Common myeloid progenitor, CD34-positive (primary cell): ENCODE data around the gene RB1.

Experiments used
- CTCF ChIA-PET: fragments of 350-600 bp; sonication (Branson Sonifier 250); formaldehyde crosslinking; loops from one replicate; lab custom pipeline; 2021; ENCODE audit warnings: antibody characterized with exemption; lab: Charles Lee
- POLR2A ChIA-PET: fragments of 350-600 bp; sonication (Branson Sonifier 250); formaldehyde crosslinking; loops from one replicate; lab custom pipeline; 2021; ENCODE audit warnings: antibody characterized with exemption; lab: Charles Lee
- DNase-seq, 3 donors: peaks; one replicate each; pipeline versions ENCODE4 v3.0.0 to v3.0.0-alpha.2; 2013
- H3K27ac ChIP-seq, 2 experiments: 1 replicate in 1 of 2; 2 replicates in 1 of 2; pipeline ENCODE4 v1.7.0; 2013; ENCODE audit warnings: inconsistent platforms in 2 of 2, low read length in 2 of 2, mild to moderate bottlenecking in 2 of 2, low read depth in 1 of 2, moderate library complexity in 1 of 2; ENCODE audit not compliant: severe bottlenecking in 2 of 2, insufficient read depth in 1 of 2, poor library complexity in 1 of 2
- H3K27me3 ChIP-seq, 5 experiments: replicated peaks in 2 of 5; 1 replicate in 3 of 5; 2 replicates in 2 of 5; pipeline versions ENCODE4 v1.6.1 to v1.7.0; 2013; ENCODE audit warnings: low read length in 4 of 5, mild to moderate bottlenecking in 2 of 5, moderate library complexity in 2 of 5, inconsistent platforms in 1 of 5; ENCODE audit not compliant: insufficient read depth in 5 of 5, control insufficient read depth in 4 of 5
- H3K36me3 ChIP-seq, 4 experiments: 1 replicate in 2 of 4; 2 replicates in 2 of 4; pipeline versions ENCODE4 v1.6.1 to v1.7.0; 2013; ENCODE audit warnings: low read length in 3 of 4, control low read depth in 1 of 4, mild to moderate bottlenecking in 1 of 4; ENCODE audit not compliant: control insufficient read depth in 4 of 4, insufficient read depth in 4 of 4
- H3K4me1 ChIP-seq, 4 experiments: 1 replicate in 3 of 4; 2 replicates in 1 of 4; pipeline versions ENCODE4 v1.6.1 to v1.7.1; 2013; ENCODE audit warnings: low read length in 3 of 4, mild to moderate bottlenecking in 3 of 4, control low read depth in 1 of 4, inconsistent platforms in 1 of 4, moderate library complexity in 1 of 4; ENCODE audit not compliant: control insufficient read depth in 4 of 4, insufficient read depth in 4 of 4; ENCODE audit errors: control extremely low read depth in 1 of 4
- H3K4me3 ChIP-seq, 7 experiments: 1 replicate in 4 of 7; 2 replicates in 3 of 7; pipeline versions ENCODE4 v1.5.1 to v1.7.0; 2013; ENCODE audit warnings: mild to moderate bottlenecking in 7 of 7, low read length in 6 of 7, moderate library complexity in 6 of 7, inconsistent platforms in 2 of 7, low read depth in 2 of 7, control low read depth in 1 of 7; ENCODE audit not compliant: insufficient read depth in 4 of 7, control insufficient read depth in 1 of 7; ENCODE audit errors: extremely low read depth in 1 of 7
- H3K9me3 ChIP-seq, 5 experiments: 1 replicate in 4 of 5; 2 replicates in 1 of 5; pipeline versions ENCODE4 v1.6.1 to v1.7.1; 2013; ENCODE audit warnings: low read length in 4 of 5, mild to moderate bottlenecking in 2 of 5, inconsistent platforms in 1 of 5, low read depth in 1 of 5, moderate library complexity in 1 of 5; ENCODE audit not compliant: control insufficient read depth in 4 of 5, insufficient read depth in 2 of 5; ENCODE audit errors: control extremely low read depth in 1 of 5
- WGBS: methylation state at CpG from one replicate; pipeline ENCODE4 v1.1.5; 2013; ENCODE audit not compliant: insufficient coverage; 5-methylcytosine and 5-hydroxymethylcytosine counted together

Gene RB1

GRCh38 chr13:48491423-48492095 lies 188.0 kb downstream of the RB1 start:
- Histone ChIP-seq H3K27me3 (no peaks in the 10 kb centered on the region), H3K27ac (peak overlapping the region in 1 of 2 experiments; percentile 48), H3K36me3 (peaks cover 0 to 7% (median under 1%) of the 10 kb centered on the region in 4 experiments), H3K4me1 (peaks cover 27 to 84% (median 36%) of the 10 kb centered on the region in 4 experiments), H3K4me3 (peak overlapping the region in 3 of 7 experiments; percentile 43 to 73 (median 51)), H3K9me3 (peaks cover 0 to 5% (median 0%) of the 10 kb centered on the region in 5 experiments)
- POLR2A ChIA-PET: interaction anchor here (1.7 kb wide), 1 partner anchor 14 kb away, joined by 5 read pairs; no protein-coding TSS in a partner anchor
- CTCF ChIA-PET: interaction anchor here (0.9 to 1.3 kb wide), 3 partner anchors 13 to 89 kb away, joined by 3 to 4 read pairs (median 4); no protein-coding TSS in a partner anchor
- peak in 2 of 3 donors; percentile 31 to 49 for DNase-seq

DNA sequence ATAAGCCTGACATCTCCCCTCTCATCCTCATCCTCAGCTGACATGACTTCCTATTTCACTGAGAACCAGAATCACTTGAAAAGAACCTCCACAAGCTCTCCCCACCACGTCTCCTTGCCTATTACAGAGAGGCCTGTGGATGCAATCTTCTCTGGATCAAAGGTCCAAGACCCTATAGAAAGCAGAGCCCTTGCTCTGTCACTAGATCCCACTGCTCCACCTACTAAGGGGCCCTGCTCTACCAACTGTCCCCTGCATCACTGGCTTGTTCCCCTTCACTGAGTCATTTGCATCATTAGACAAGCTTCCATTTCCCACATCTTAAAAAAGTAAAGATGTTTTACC lies 188.5 kb downstream of the RB1 start:
- H3K27ac ChIP-seq: peak overlapping the region; percentile 48 to 61
- peaks cover 0 to 7% (median under 1%) of the 10 kb centered on the region in 4 experiments for H3K36me3 ChIP-seq
- no peaks in the 10 kb centered on the region for H3K27me3 ChIP-seq
- H3K4me3 ChIP-seq: peak overlapping the region in 4 of 7 experiments; percentile 43 to 73 (median 47)
- CTCF ChIA-PET: interaction anchor here (0.9 to 1.3 kb wide), 3 partner anchors 13 to 88 kb away, joined by 3 to 4 read pairs (median 4); no protein-coding TSS in a partner anchor
- POLR2A ChIA-PET: interaction anchor here (1.7 kb wide), 1 partner anchor 13 kb away, joined by 5 read pairs; no protein-coding TSS in a partner anchor
- 44% methylated on average over 1 of the region's 1 CpG for WGBS
- H3K9me3 ChIP-seq: peaks cover 0 to 5% (median 0%) of the 10 kb centered on the region in 5 experiments
- no peak for DNase-seq
- peaks cover 27 to 83% (median 38%) of the 10 kb centered on the region in 4 experiments for H3K4me1 ChIP-seq

GRCh38 chr13:48492470-48493065 lies 189.0 kb downstream of the RB1 start:
- Histone ChIP-seq H3K4me3 (peak overlapping the region in 5 of 7 experiments; percentile 19 to 73 (median 43)), H3K9me3 (peaks cover 0 to 2% (median 0%) of the 10 kb centered on the region in 5 experiments), H3K27me3 (no peaks in the 10 kb centered on the region), H3K36me3 (peaks cover 0 to 7% (median under 1%) of the 10 kb centered on the region in 4 experiments), H3K27ac (peak overlapping the region; percentile 48 to 61), H3K4me1 (peaks cover 27 to 86% (median 38%) of the 10 kb centered on the region in 4 experiments)
- WGBS: 0% methylated on average over 16 of the region's 16 CpGs
- ChIA-PET POLR2A (interaction anchor here (1.7 kb wide), 1 partner anchor 13 kb away, joined by 5 read pairs; no protein-coding TSS in a partner anchor), CTCF (interaction anchor here (0.9 to 1.3 kb wide), 3 partner anchors 14 to 88 kb away, joined by 3 to 4 read pairs (median 4); no protein-coding TSS in a partner anchor)
- peak; percentile 91 to 98 (median 97) for DNase-seq

DNA sequence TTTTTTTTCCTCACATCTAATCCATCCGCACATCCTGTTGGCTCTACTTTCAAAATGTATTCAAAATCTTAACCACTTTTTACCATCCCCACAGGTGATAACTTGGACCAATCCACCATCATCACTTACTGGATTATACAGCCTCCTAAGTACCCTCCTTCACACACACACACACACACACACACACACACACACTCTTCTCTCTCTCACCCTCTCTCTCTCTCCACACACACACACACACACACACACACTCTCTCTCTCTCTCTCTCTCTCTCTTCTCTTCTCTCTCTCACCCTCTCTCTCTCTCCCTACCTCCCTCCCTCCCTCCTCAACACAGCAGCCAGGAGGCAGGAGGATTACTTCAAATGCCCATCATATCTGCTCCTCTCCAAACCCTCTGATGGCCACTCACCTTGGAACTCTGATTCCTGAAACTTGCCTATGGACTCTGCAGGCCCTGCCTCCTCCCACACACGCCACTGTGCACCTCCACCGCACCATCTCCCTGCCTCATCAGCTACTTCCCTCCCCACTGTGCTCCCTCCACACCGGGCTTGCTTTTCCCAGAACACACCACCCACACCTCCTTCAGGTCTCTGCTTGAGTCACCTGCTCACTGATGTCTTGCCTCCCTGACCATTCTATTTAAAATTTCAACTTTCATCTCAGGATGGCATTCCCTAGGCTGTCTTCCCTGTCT lies 189.7 kb downstream of the RB1 start:
- Histone ChIP-seq H3K9me3 (no peaks in the 10 kb centered on the region), H3K4me3 (peak overlapping the region in 2 of 7 experiments; percentile 27 to 51), H3K27me3 (peaks cover 0 to 4% (median 0%) of the 10 kb centered on the region in 5 experiments), H3K27ac (no peak overlapping the region), H3K4me1 (peaks cover 27 to 91% (median 38%) of the 10 kb centered on the region in 4 experiments), H3K36me3 (peaks cover 0 to 5% (median under 1%) of the 10 kb centered on the region in 4 experiments)
- DNase-seq: peak in 2 of 3 donors; percentile 44 to 69
- ChIA-PET POLR2A (interaction anchor here (1.7 kb wide), 1 partner anchor 12 kb away, joined by 5 read pairs; no protein-coding TSS in a partner anchor), CTCF (interaction anchor here (0.6 to 1.1 kb wide), 2 partner anchors 49 to 88 kb away, joined by 3 to 4 read pairs; no protein-coding TSS in a partner anchor)
- 90% methylated on average over 4 of the region's 4 CpGs for WGBS

- ChIA-PET POLR2A (no interaction called here), CTCF (interaction anchor here (0.6 to 1.9 kb wide), 3 partner anchors 17 to 88 kb away, joined by 3 to 4 read pairs (median 4); no protein-coding TSS in a partner anchor)
- peaks cover 0 to 2% (median 0%) of the 10 kb centered on the region in 4 experiments for H3K36me3 ChIP-seq
- no peak for DNase-seq
- H3K27me3 ChIP-seq: peaks cover 0 to 4% (median 0%) of the 10 kb centered on the region in 5 experiments
- peaks cover 27 to 92% (median 38%) of the 10 kb centered on the region in 4 experiments for H3K4me1 ChIP-seq
- H3K4me3 ChIP-seq: no peak overlapping the region
- no peaks in the 10 kb centered on the region for H3K9me3 ChIP-seq
- H3K27ac ChIP-seq: no peak overlapping the region
- 100% methylated on average over 2 of the region's 2 CpGs for WGBS
These were observed 190.3 kb downstream of the RB1 start for GRCh38 chr13:48493851-48494250.

DNA sequence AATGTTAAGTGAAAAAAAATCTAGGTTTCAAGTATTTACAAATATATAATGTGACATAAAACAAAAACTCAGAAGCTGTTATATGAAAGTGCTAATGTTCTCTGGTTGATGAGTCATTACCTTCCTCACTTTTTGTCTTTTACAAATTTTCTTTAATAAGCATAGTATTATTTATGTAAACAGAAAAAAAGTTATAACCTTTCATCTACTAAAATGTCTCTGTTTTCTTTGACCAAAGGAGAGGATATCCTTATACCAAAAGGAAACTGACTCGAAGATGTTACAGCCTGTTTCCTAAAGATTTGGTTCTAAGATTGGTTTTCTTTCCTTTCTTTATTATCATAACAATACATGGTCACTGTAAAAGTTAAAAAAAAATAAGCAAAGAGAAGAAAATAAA lies 191.3 kb downstream of the RB1 start:
- Histone ChIP-seq H3K4me3 (peak overlapping the region in 1 of 7 experiments; percentile 19), H3K27ac (peak overlapping the region in 1 of 2 experiments; percentile 15)

More for the DNA sequence above, 191.3 kb downstream of the RB1 start:
- Histone ChIP-seq H3K36me3 (no peaks in the 10 kb centered on the region), H3K27me3 (peaks cover 0 to 4% (median 0%) of the 10 kb centered on the region in 5 experiments), H3K9me3 (no peaks in the 10 kb centered on the region), H3K4me1 (peaks cover 27 to 92% (median 40%) of the 10 kb centered on the region in 4 experiments)
- CTCF ChIA-PET: interaction anchor here (0.6 to 1.9 kb wide), 2 partner anchors 9 to 18 kb away, joined by 3 to 4 read pairs; no protein-coding TSS in a partner anchor
- peak; percentile 19 to 72 (median 58) for DNase-seq
- no CpG with 5 or more reads among the region's 1 CpG for WGBS
- POLR2A ChIA-PET: interaction anchor here (1.0 kb wide), 1 partner anchor 11 kb away, joined by 3 read pairs; no protein-coding TSS in a partner anchor
